ENCODE data around the gene SEC31B.

DNA sequence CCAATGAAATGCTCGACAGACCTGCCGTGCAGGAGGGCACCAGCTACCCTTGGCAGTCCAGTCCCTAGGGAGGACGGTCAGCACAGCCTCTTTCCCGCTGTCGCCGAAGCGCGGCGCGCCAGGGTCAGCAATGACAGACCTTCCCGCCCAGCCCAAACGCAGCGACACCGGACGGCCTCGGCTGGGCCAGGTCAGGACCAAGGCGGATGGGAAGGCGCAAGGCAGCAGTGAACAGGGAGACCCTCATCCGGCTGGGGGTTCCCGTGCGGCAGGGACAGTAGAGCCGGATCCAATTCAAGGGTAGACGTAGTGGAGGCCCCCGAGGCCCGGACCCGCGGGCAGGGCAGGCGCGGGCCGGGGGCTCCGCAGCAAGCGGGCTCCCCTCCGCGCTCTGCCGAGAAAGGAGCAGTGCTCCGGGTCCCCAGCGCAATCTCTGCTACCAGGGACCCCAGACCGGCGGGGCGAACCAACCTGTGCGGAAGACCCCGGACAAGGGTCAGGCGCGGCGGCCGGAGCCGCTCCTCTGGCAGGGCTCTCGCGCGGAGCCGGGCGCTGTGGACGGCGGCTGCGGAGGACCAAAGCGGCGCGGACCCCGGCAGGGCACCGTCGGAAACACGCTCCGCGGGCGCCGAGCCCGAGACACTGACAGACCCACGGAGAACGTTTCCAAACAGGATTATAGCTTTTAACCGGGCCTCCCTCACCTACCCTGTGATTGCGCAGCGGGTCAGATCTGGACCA lies at the start of gene SEC31B:
- no peak for TF ChIP-seq POLR2A (IDR thresholded peaks at IDR 0.05)
- TF ChIP-seq, protein P1, sequence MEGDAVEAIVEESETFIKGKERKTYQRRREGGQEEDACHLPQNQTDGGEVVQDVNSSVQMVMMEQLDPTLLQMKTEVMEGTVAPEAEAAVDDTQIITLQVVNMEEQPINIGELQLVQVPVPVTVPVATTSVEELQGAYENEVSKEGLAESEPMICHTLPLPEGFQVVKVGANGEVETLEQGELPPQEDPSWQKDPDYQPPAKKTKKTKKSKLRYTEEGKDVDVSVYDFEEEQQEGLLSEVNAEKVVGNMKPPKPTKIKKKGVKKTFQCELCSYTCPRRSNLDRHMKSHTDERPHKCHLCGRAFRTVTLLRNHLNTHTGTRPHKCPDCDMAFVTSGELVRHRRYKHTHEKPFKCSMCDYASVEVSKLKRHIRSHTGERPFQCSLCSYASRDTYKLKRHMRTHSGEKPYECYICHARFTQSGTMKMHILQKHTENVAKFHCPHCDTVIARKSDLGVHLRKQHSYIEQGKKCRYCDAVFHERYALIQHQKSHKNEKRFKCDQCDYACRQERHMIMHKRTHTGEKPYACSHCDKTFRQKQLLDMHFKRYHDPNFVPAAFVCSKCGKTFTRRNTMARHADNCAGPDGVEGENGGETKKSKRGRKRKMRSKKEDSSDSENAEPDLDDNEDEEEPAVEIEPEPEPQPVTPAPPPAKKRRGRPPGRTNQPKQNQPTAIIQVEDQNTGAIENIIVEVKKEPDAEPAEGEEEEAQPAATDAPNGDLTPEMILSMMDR (IDR thresholded peaks at IDR 0.05): no peak
